ENCODE results near the gene ZNHIT2. TPM values are rescaled to one million over a fixed set of nuclear protein-coding genes. Genes with fewer than 3 reads are reported as not detected.
A peak's percentile ranks its signal among the peaks of the same experiment; 100 is the strongest.
"Not testable (repeated sequence)": the region's sequence is repeated elsewhere in the genome, so short reads cannot be mapped to it uniquely, and the experiment has no call there.

The ZNHIT2 gene
- total RNA-seq, 1 donor from 2014 or later: 7.5 TPM

DNA sequence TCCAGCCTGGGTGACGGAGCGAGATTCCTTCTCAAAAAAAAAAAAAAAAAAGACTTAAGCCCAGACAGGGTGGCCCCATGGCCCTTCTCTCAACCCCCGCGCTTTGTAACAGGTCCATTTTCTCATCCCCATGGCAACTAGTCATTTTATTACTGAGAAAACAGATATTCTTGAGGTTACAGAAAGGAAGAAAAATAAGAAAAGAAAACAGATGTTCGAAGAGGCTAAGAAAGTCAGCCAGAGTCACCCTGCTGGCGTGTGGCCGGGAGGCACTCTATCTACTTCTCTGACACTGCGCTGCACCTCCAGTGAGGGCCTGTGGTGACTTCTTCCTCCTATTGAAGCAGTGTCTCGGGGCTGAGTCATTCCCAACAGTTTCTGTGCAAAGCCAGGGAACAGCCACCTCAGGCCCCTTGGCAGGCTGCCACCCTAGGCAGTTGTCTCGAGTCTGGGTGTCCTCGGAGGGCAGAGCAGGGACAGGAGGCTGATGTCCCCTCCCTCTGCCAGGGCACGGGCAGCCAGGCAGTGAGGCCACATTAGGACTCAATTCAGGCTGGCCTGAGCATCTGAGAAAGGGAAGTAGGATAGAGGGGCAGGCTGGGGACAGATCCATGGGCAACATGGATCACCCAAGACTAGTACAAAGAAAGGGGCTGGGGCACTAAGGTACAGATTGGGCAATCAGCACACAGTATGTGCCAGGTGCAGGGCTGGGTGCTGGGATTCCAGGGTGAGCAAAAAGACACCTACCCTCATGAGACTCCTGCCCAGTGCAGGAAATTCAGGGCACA, 33.2 kb upstream of the ZNHIT2 start:
- Histone ChIP-seq H3K36me3 (no peaks in the 10 kb centered on the region), H3K4me1 (peaks cover 17% of the 10 kb centered on the region), H3K27ac (peak overlapping the region; percentile 71), H3K9me3 (no peaks in the 10 kb centered on the region), H3K4me3 (no peak overlapping the region), H3K27me3 (no peaks in the 10 kb centered on the region)
- DNase-seq (peak; percentile 93), ATAC-seq (peak; percentile 96)
- intact Hi-C loops (cut with DNase I): no loop called here
- no peak for TF ChIP-seq CTCF (IDR thresholded peaks at IDR 0.05)

- peak overlapping the region; percentile 71 for H3K27ac ChIP-seq
- H3K4me1 ChIP-seq: peaks cover 17% of the 10 kb centered on the region
- H3K4me3 ChIP-seq; DNase-seq; H3K36me3 ChIP-seq; intact Hi-C loops (cut with DNase I); H3K9me3 ChIP-seq; ATAC-seq; H3K27me3 ChIP-seq: not testable (repeated sequence)
Measured at GRCh38 chr11:65150131-65150508, 32.6 kb upstream of the ZNHIT2 start.

GRCh38 chr11:65148657-65149056, 31.2 kb upstream of the ZNHIT2 start:
- ATAC-seq (no peak), DNase-seq (no peak)
- TF ChIP-seq CTCF (IDR thresholded peaks at IDR 0.05): no peak
- Histone ChIP-seq H3K27me3 (no peaks in the 10 kb centered on the region), H3K36me3 (no peaks in the 10 kb centered on the region), H3K27ac (no peak overlapping the region), H3K4me3 (no peak overlapping the region), H3K4me1 (peaks cover 17% of the 10 kb centered on the region), H3K9me3 (no peaks in the 10 kb centered on the region)
- intact Hi-C loops (cut with DNase I): no loop called here

- no peaks in the 10 kb centered on the region for H3K9me3 ChIP-seq
- no peaks in the 10 kb centered on the region for H3K36me3 ChIP-seq
- intact Hi-C loops (cut with DNase I): no loop called here
- no peak for DNase-seq
- peaks cover 17% of the 10 kb centered on the region for H3K4me1 ChIP-seq
- H3K27ac ChIP-seq: no peak overlapping the region
- H3K27me3 ChIP-seq: no peaks in the 10 kb centered on the region
- no peak for ATAC-seq
- H3K4me3 ChIP-seq: no peak overlapping the region
- no peak for TF ChIP-seq CTCF (IDR thresholded peaks at IDR 0.05)
Measured at GRCh38 chr11:65147352-65148075, 30.0 kb upstream of the ZNHIT2 start.

DNA sequence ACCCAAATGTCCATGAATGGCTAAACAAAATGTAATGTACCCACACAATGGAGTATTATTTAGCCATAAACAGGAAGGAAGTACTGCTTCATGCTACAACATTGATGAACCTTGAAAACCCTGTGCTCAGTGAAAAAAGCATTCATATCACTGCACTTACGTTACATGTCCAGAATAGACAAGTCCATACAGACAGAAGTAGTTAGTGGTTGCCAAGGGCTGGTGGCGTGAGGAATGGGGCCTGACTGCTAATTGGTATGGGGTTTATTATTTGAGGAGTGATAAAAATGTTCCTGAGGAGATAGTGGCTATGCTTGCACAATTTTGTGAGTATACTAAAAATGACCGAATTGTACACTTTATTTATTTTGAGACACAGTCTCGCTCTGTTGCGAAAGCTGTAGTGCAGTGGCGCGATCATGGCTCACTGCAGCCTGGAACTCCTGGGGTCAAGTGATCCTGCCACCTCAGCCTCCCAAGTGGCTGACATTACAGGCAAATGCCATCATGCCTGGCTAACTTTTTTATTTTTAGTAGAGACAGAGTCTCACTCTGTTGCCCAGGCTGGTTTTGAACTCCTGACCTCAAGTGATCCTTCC, 24.5 kb upstream of the ZNHIT2 start:
- peak; percentile 32 for ATAC-seq
- no peaks in the 10 kb centered on the region for H3K36me3 ChIP-seq
- H3K4me3 ChIP-seq: no peak overlapping the region
- no peaks in the 10 kb centered on the region for H3K4me1 ChIP-seq
- peak; percentile 67 for DNase-seq
- no peaks in the 10 kb centered on the region for H3K9me3 ChIP-seq
- no peak for TF ChIP-seq CTCF (IDR thresholded peaks at IDR 0.05)
- H3K27me3 ChIP-seq: no peaks in the 10 kb centered on the region
- H3K27ac ChIP-seq: no peak overlapping the region
- intact Hi-C loops (cut with DNase I): no loop called here
